ENCODE measurements around the gene TRPT1.

GRCh38 chr11:64244107-64244506 is 18.1 kb upstream of the TRPT1 start:
- TF ChIP-seq ZNF274 (IDR thresholded peaks at IDR 0.05; ENCODE audit: low read depth, low read length) = no peak
- TF ChIP-seq SUZ12 (IDR thresholded peaks at IDR 0.05; ENCODE audit: extremely low read depth, insufficient read depth, insufficient read length) = no peak
- no peak for TF ChIP-seq YY1 (IDR thresholded peaks at IDR 0.05; ENCODE audit: insufficient read depth, insufficient read length)

Data from NT2/D1 (cell line).